ENCODE data around the gene IGFN1. TPM values are rescaled to one million over a fixed set of nuclear protein-coding genes. Genes with fewer than 3 reads are reported as not detected.

IGFN1 gene
- total and polyA plus RNA-seq, 2 of the 8 experiments (the other 6 are each of a cell fraction or from before 2014, with no cell fraction given): not detected

GRCh38 chr1:201241736-201242135 is 51.1 kb downstream of the IGFN1 start:
- FAIRE-seq (no peak), DNase-seq (ENCODE audit: low read depth in 1 of 2, low spot score in 2 of 2) (no peak)
- no peaks in the 10 kb centered on the region for H4K20me1 ChIP-seq (replicated peaks in 1 of 2; ENCODE audit: control insufficient read depth in 1 of 2, insufficient read depth in 2 of 2, low read length in 2 of 2)
- no peak overlapping the region for H3K23ac ChIP-seq (ENCODE audit: insufficient read length)
- H3K4me3 ChIP-seq (ENCODE audit: extremely low read depth in 1 of 4, insufficient read depth in 2 of 4, low read depth in 3 of 4, low read length in 4 of 4): no peak overlapping the region
- H3K4me2 ChIP-seq (ENCODE audit: insufficient read depth in 1 of 2, low read depth in 2 of 2, low read length in 2 of 2): no peak overlapping the region
- POLR2A ChIA-PET (ENCODE audit: partially characterized antibody): no interaction called here
- H3K27ac ChIP-seq (ENCODE audit: low read depth, low read length): no peak overlapping the region
- no peak overlapping the region for H4K91ac ChIP-seq (replicated peaks; ENCODE audit: insufficient read length, low read length)
- H3K4ac ChIP-seq (replicated peaks; ENCODE audit: insufficient read length, low read depth, low read length): no peak overlapping the region
- H2AK5ac ChIP-seq (ENCODE audit: low read depth, low read length): no peak overlapping the region
- H3K4me1 ChIP-seq (replicated peaks in 1 of 4; ENCODE audit: control insufficient read depth in 3 of 4, insufficient read depth in 4 of 4, low read length in 3 of 4): no peaks in the 10 kb centered on the region
- H2BK120ac ChIP-seq (replicated peaks; ENCODE audit: low read depth, low read length): no peak overlapping the region
- H4K5ac ChIP-seq (ENCODE audit: insufficient read length, low read depth, low read length): no peak overlapping the region
- H3K36me3 ChIP-seq (ENCODE audit: control insufficient read depth in 2 of 4, insufficient read depth in 4 of 4, low read length in 3 of 4): no peaks in the 10 kb centered on the region
- no peaks in the 10 kb centered on the region for H3K79me2 ChIP-seq (ENCODE audit: control insufficient read depth in 1 of 2, insufficient read depth in 2 of 2, low read length in 2 of 2)
- H3K23me2 ChIP-seq (ENCODE audit: low read depth, low read length): no peaks in the 10 kb centered on the region
- H3K27me3 ChIP-seq (replicated peaks in 1 of 4; ENCODE audit: control insufficient read depth in 3 of 4, extremely low read depth in 1 of 4, insufficient read depth in 3 of 4, low read length in 3 of 4): no peaks in the 10 kb centered on the region
- H2AFZ ChIP-seq (ENCODE audit: low read length): no peak overlapping the region
- H3K9ac ChIP-seq (replicated peaks in 1 of 4; ENCODE audit: extremely low read depth in 1 of 4, low read depth in 3 of 4, low read length in 3 of 4): no peak overlapping the region
- no peak overlapping the region for H2BK12ac ChIP-seq (ENCODE audit: low read depth, low read length)
- CTCF ChIA-PET (ENCODE audit: partially characterized antibody): interaction anchor here (1.0 to 1.8 kb wide), 2 partner anchors 13 to 20 kb away, joined by 3 to 5 read pairs; no protein-coding TSS in a partner anchor
- no peaks in the 10 kb centered on the region for H3K79me1 ChIP-seq (ENCODE audit: low read depth, low read length)
- H4K8ac ChIP-seq (ENCODE audit: extremely low read depth, insufficient read depth, low read length): no peak overlapping the region
- no peak overlapping the region for H3K14ac ChIP-seq (ENCODE audit: insufficient read length)
- no peak overlapping the region for H2BK20ac ChIP-seq (ENCODE audit: low read length)
- no peak overlapping the region for H2BK15ac ChIP-seq (ENCODE audit: low read length)
- no peak overlapping the region for H3K56ac ChIP-seq (replicated peaks; ENCODE audit: insufficient read length, low read depth, low read length)
- WGBS, 2 experiments (ENCODE audit: extremely low coverage in 1 of 2, insufficient coverage in 1 of 2, insufficient read length in 1 of 2, insufficient replicate concordance in 2 of 2, low coverage in 1 of 2, low lambda C conversion rate in 2 of 2, missing lambda C conversion rate in 1 of 2): 94% methylated on average over 2 of the region's 2 CpGs; no CpG with 5 or more reads in 1 of the 2 experiments
- peaks cover 0 to 6% of the 10 kb centered on the region in 2 experiments; a peak in 2 of 4 replicates for H3K9me3 ChIP-seq (ENCODE audit: insufficient read depth in 2 of 2, low read depth in 1 of 2, low read length in 1 of 2)
- H2BK5ac ChIP-seq (ENCODE audit: low read depth, low read length): no peak overlapping the region
- no peak overlapping the region for H3K18ac ChIP-seq (ENCODE audit: extremely low read depth, low read length)
- TF ChIP-seq EZH2 (IDR thresholded peaks at IDR 0.05; ENCODE audit: low read depth, low read length, severe bottlenecking) (no peak), SP2 (IDR thresholded peaks at IDR 0.05; ENCODE audit: low read length) (no peak), HDAC2 (IDR thresholded peaks at IDR 0.05; ENCODE audit: borderline replicate concordance in 1 of 2, low read depth in 2 of 2, low read length in 2 of 2) (no peak), KDM4A (IDR thresholded peaks at IDR 0.05; ENCODE audit: low read depth, low read length, severe bottlenecking) (no peak), GABPA (IDR thresholded peaks at IDR 0.05; ENCODE audit: borderline replicate concordance, insufficient read depth, low read length) (no peak), HDAC6 (IDR thresholded peaks at IDR 0.05; ENCODE audit: low read depth, low read length) (no peak), KDM1A (IDR thresholded peaks at IDR 0.05; ENCODE audit: borderline replicate concordance, low read length) (no peak), SAP30 (IDR thresholded peaks at IDR 0.05; ENCODE audit: insufficient read depth, insufficient replicate concordance, low read length) (no peak)
- TF ChIP-seq, protein P1, sequence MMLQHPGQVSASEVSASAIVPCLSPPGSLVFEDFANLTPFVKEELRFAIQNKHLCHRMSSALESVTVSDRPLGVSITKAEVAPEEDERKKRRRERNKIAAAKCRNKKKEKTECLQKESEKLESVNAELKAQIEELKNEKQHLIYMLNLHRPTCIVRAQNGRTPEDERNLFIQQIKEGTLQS (IDR thresholded peaks at IDR 0.05; ENCODE audit: insufficient read depth, low read depth, low read length): no peak
- TF ChIP-seq, protein P2, sequence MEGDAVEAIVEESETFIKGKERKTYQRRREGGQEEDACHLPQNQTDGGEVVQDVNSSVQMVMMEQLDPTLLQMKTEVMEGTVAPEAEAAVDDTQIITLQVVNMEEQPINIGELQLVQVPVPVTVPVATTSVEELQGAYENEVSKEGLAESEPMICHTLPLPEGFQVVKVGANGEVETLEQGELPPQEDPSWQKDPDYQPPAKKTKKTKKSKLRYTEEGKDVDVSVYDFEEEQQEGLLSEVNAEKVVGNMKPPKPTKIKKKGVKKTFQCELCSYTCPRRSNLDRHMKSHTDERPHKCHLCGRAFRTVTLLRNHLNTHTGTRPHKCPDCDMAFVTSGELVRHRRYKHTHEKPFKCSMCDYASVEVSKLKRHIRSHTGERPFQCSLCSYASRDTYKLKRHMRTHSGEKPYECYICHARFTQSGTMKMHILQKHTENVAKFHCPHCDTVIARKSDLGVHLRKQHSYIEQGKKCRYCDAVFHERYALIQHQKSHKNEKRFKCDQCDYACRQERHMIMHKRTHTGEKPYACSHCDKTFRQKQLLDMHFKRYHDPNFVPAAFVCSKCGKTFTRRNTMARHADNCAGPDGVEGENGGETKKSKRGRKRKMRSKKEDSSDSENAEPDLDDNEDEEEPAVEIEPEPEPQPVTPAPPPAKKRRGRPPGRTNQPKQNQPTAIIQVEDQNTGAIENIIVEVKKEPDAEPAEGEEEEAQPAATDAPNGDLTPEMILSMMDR (IDR thresholded peaks at IDR 0.05; ENCODE audit: control extremely low read depth in 1 of 3, insufficient read depth in 1 of 3, low read depth in 1 of 3, low read length in 3 of 3): no peak

Data from H1 (cell line).